ENCODE measurements around the gene DAP. TPM values are rescaled to one million over a fixed set of nuclear protein-coding genes. Genes with fewer than 3 reads are reported as not detected.

DAP gene
- total and polyA plus RNA-seq, 10 donors = 29.4 to 111 (median 65.2) TPM

DNA sequence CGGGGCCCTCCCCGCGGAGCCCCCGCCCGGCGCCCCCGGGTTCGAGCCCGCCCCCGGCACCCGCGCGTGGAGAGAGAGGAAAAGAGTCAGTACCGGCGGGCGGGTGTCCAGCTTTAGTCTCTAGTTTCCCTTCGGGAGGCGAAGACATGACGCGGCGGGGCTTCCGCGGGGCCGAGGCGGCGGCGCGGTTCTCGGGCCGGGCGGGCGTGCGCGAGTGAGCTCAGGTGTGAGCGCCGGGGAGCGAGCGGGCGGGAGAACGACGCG, 181 bp downstream of the DAP start:
- intact Hi-C loops (cut with DNase I; ENCODE audit: low total_unique reads) = loop anchor here (5.0 to 10.0 kb wide), 2 partner anchors 326 to 409 kb away; partner anchors contain the start of gene MARCHF6
- Histone ChIP-seq H3K36me3 (peaks cover 0 to 2% (median 0%) of the 10 kb centered on the region in 6 donors), H3K27me3 (replicated peaks in 1 of 7) (no peaks in the 10 kb centered on the region), H3K4me3 (peak overlapping the region; percentile 59 to 93 (median 74)), H3K4me1 (peaks cover 14 to 66% (median 48%) of the 10 kb centered on the region in 6 donors), H3K9me3 (no peaks in the 10 kb centered on the region), H3K27ac (peak overlapping the region; percentile 83 to 99 (median 98))
- TF ChIP-seq, protein P1, sequence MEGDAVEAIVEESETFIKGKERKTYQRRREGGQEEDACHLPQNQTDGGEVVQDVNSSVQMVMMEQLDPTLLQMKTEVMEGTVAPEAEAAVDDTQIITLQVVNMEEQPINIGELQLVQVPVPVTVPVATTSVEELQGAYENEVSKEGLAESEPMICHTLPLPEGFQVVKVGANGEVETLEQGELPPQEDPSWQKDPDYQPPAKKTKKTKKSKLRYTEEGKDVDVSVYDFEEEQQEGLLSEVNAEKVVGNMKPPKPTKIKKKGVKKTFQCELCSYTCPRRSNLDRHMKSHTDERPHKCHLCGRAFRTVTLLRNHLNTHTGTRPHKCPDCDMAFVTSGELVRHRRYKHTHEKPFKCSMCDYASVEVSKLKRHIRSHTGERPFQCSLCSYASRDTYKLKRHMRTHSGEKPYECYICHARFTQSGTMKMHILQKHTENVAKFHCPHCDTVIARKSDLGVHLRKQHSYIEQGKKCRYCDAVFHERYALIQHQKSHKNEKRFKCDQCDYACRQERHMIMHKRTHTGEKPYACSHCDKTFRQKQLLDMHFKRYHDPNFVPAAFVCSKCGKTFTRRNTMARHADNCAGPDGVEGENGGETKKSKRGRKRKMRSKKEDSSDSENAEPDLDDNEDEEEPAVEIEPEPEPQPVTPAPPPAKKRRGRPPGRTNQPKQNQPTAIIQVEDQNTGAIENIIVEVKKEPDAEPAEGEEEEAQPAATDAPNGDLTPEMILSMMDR (IDR thresholded peaks at IDR 0.05 in 8 of 11, conservative IDR thresholded peaks at IDR 0.05 in 3 of 11) = no peak
- DNase-seq = no peak
- WGBS, 5 donors = 0 to 1% (median 0%) methylated on average over 17 to 42 of the region's 42 CpGs; no CpG with 5 or more reads in 1 of the 5 donors

DNA sequence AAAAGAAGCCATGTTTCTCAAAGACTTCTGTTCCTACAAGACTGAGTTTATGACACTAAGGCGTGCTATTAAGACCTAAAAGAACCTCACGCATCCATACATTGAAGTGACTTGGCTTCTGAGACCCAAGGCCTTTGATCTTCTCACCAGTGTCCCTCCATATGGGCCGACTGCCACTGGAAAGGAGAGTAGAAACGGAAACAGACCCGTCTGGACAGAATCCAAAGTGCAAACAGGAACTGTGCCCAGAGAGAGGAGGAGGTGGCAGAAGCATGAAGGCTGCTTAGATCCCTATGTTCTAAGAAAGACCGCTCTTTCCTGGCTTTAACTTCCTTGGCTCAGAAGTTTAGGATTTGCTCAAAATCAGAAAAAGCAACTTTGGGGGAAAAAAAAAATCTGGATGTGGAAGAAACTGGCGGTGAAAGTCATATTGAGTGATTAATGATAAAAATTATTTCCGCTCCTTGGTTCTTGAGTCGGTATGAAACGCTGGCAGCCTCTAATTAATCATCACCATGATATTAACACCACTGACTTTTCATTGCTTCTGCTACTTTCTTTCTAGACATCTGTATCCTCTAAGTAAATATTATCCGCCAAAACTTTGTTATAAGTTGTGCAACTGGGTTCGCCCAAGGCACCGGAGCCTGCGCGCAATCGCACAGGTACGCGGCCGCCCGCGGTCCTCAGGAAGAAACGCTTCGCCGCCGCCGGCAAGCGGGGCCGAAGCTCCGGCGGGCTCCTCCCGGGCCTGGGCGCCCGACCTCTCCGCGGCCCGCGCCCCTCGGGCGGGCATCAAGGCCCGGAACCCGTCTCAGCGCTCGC, 726 bp downstream of the DAP start:
- Histone ChIP-seq H3K27ac (peak overlapping the region; percentile 83 to 99 (median 98)), H3K27me3 (replicated peaks in 1 of 7) (no peaks in the 10 kb centered on the region), H3K4me1 (peaks cover 14 to 66% (median 48%) of the 10 kb centered on the region in 6 donors), H3K36me3 (peaks cover 0 to 8% (median under 1%) of the 10 kb centered on the region in 6 donors), H3K9me3 (no peaks in the 10 kb centered on the region), H3K4me3 (peak overlapping the region; percentile 59 to 93 (median 74))
- no peak for DNase-seq
- intact Hi-C loops (cut with DNase I; ENCODE audit: low total_unique reads) = loop anchor here (5.0 to 10.0 kb wide), 2 partner anchors 326 to 408 kb away; partner anchors contain the start of gene MARCHF6
- 2 to 4% (median 3%) methylated on average over 29 to 43 of the region's 43 CpGs for WGBS, 5 donors
- TF ChIP-seq, protein P1 (IDR thresholded peaks at IDR 0.05 in 8 of 11, conservative IDR thresholded peaks at IDR 0.05 in 3 of 11) = no peak
- TF ChIP-seq POLR2AphosphoS5 (IDR thresholded peaks at IDR 0.05) (peak in 1 of 3 donors; percentile 13), POLR2A (IDR thresholded peaks at IDR 0.05) (no peak)

DNA sequence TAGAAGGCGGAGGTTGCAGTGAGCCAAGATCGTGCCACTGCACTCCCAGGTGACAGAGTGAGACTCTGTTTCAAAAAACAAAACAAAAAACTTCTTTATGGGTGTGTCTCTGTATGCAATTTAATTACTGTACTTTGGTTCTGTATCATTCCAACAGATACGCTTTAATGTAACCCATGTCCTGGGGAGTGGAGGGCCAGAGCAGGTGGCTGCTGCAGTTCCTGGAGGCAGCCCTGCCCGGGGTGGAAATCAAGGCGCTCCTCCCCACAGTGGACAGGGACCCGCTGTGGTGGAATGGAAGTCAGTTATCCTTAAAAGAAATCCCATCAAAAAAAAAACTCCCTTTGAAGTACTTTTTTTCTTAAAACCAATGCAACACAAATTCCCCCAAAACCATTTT, 1.9 kb downstream of the DAP start:
- 97 to 100% (median 97%) methylated on average over 6 of the region's 6 CpGs for WGBS, 5 donors
- DNase-seq = no peak
- H3K9me3 ChIP-seq = no peaks in the 10 kb centered on the region
- TF ChIP-seq, protein P1 (IDR thresholded peaks at IDR 0.05 in 8 of 11, conservative IDR thresholded peaks at IDR 0.05 in 3 of 11) = no peak
- TF ChIP-seq POLR2AphosphoS5 (IDR thresholded peaks at IDR 0.05) (no peak), POLR2A (IDR thresholded peaks at IDR 0.05) (no peak)
- H3K27me3 ChIP-seq (replicated peaks in 1 of 7) = no peaks in the 10 kb centered on the region
- intact Hi-C loops (cut with DNase I; ENCODE audit: low total_unique reads) = no loop called here
- peak overlapping the region in 2 of 8 donors; percentile 87 to 93 for H3K4me3 ChIP-seq
- H3K4me1 ChIP-seq = peaks cover 14 to 66% (median 48%) of the 10 kb centered on the region in 6 donors
- H3K27ac ChIP-seq = no peak overlapping the region
- H3K36me3 ChIP-seq = peaks cover 0 to 20% (median 6%) of the 10 kb centered on the region in 6 donors

DNA sequence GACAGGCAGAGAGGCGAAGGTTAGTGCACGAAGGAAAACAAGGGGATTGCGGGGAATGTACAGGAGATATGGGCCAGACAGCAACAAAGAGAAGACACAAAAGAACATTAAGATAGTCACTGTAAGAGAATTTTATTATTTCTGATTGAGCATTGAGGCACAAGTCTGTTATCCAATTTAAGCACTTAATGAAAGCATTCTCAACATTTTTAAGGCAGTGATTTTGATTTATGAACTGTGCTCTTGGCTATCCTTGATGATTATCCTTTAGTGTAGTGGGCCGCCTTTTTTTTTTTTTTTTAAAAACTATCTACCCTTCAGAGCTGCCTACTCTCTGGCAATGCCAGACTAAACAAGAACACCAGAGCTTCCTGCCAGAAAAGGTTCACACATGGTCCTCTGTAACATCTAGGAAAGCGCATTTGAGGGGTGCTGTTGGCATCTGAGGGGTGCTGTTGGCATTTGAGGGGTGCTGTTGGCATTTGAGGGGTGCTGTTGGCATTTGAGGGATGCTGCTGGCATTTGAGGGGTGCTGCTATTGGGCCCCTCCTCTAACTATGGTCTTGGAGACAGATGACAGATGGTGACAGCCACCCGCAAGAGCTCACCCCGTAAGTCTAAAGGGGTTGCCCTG, 3.0 kb downstream of the DAP start:
- Histone ChIP-seq H3K27me3 (replicated peaks in 1 of 7) (no peaks in the 10 kb centered on the region), H3K4me1 (peaks cover 14 to 64% (median 46%) of the 10 kb centered on the region in 6 donors), H3K27ac (no peak overlapping the region), H3K9me3 (no peaks in the 10 kb centered on the region), H3K36me3 (peaks cover 0 to 30% (median 10%) of the 10 kb centered on the region in 6 donors), H3K4me3 (no peak overlapping the region)
- intact Hi-C loops (cut with DNase I; ENCODE audit: low total_unique reads) = no loop called here
- TF ChIP-seq POLR2A (IDR thresholded peaks at IDR 0.05) = no peak
- no peak for TF ChIP-seq POLR2AphosphoS5 (IDR thresholded peaks at IDR 0.05)
- TF ChIP-seq, protein P1 (IDR thresholded peaks at IDR 0.05 in 8 of 11, conservative IDR thresholded peaks at IDR 0.05 in 3 of 11) = no peak
- DNase-seq = no peak
- WGBS, 5 donors = 91 to 97% (median 96%) methylated on average over 7 of the region's 7 CpGs

All from spleen (tissue), 11 donors.